Neutrophil (primary cell): ENCODE results near the gene FBXO2.
A peak's percentile ranks its signal among the peaks of the same experiment; 100 is the strongest.

Experiments
- H3K27ac ChIP-seq: fragments of 200-600 bp; sonication (generic); 2 replicates; pipeline ENCODE4 v1.5.1; 2016; ENCODE audit warnings: mild to moderate bottlenecking, moderate library complexity
- H3K27me3 ChIP-seq: fragments of 200-600 bp; sonication (generic); 2 replicates; pipeline ENCODE4 v1.6.0; 2016; ENCODE audit warnings: mild to moderate bottlenecking
- H3K36me3 ChIP-seq: fragments of 200-600 bp; sonication (generic); 2 replicates; pipeline ENCODE4 v1.5.1; 2017
- H3K4me1 ChIP-seq, 2 experiments: fragments of 200-600 bp in 1 of 2; sonication (generic) in 1 of 2; 1 replicate in 1 of 2; 2 replicates in 1 of 2; pipeline versions ENCODE4 v1.5.1 to v1.6.1; 2013 to 2016; ENCODE audit warnings: low read depth in 1 of 2, low read length in 1 of 2, mild to moderate bottlenecking in 1 of 2, moderate library complexity in 1 of 2; ENCODE audit not compliant: control insufficient read depth in 1 of 2, insufficient read depth in 1 of 2
- H3K4me3 ChIP-seq, 2 experiments: fragments of 200-600 bp in 1 of 2; sonication (generic) in 1 of 2; 1 replicate in 1 of 2; 2 replicates in 1 of 2; pipeline ENCODE4 v1.5.1; 2013 to 2016; ENCODE audit warnings: low read depth in 1 of 2, low read length in 1 of 2, mild to moderate bottlenecking in 1 of 2, moderate library complexity in 1 of 2
- H3K9me3 ChIP-seq: fragments of 200-600 bp; sonication (generic); 2 replicates; pipeline ENCODE4 v1.5.1; 2016
- CTCF ChIP-seq: fragments of 200-600 bp; sonication (generic); IDR thresholded peaks from 2 replicates; pipeline ENCODE4 v1.5.1; 2016; ENCODE audit warnings: antibody characterized with exemption

Gene FBXO2

DNA sequence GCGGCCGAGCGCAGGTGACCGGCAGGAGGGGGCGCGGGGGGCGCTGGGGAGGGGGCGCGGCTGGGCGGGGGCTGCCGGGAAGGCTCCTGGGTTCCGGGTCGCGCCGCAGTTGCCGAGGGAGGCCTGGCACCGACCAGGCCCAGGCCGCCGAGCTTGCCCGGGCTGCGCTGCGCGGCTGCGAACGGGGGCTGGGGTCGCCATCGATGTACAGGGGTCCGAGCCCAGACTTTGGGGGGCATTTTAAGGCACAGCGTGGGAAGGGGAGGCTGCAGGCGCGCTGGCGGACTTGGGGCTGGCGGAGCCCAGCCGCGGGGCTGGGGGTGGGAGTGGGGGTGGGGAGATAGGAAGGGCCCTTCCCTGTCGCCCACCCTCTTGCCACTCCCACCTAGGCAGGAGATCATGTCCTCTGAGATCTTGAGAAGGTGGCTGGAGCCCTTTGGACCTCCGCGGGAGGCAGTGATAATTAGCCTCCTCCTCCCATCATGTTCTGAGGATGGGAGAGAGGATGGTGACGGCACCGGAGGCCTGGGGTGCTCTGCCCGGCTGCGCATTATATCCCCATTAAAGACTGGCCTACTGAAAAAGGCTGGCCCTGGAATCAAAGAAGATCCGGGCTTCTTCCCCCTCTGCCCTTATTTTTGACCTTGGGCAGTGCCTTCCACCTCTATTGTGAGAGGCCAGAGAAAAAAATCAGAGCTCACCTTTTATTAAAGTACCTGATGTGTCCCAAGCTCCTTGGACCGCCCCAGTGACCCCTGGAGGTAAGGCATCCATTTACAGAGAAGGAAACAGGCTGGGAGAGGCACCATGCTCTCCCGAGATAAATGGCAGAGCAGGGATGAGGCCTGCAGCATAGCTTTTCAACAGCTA is 945 bp upstream of the FBXO2 start:
- Histone ChIP-seq H3K4me3 (peak overlapping the region; percentile 47 to 67), H3K36me3 (no peaks in the 10 kb centered on the region), H3K4me1 (peaks cover 9 to 22% of the 10 kb centered on the region in 2 experiments), H3K27me3 (peaks cover 59% of the 10 kb centered on the region), H3K27ac (no peak overlapping the region), H3K9me3 (no peaks in the 10 kb centered on the region)
- TF ChIP-seq CTCF = no peak

DNA sequence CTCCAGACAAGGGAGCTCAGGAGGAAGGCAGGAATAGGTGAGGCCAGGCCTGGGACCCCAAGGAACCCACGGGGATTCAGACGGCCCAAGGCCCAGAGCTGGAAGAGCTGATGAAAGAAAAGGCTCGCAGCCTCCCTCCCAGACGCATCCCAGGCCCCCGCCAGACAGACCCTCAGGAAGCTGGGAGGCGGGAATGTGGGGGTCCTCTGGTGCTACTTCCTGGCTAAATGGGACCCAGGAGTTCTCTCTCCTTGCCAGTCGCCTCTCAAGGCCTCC is 430 bp downstream of the FBXO2 start:
- no peaks in the 10 kb centered on the region for H3K36me3 ChIP-seq
- no peaks in the 10 kb centered on the region for H3K9me3 ChIP-seq
- no peak overlapping the region for H3K27ac ChIP-seq
- H3K4me1 ChIP-seq = peaks cover 14 to 36% of the 10 kb centered on the region in 2 experiments
- no peak for TF ChIP-seq CTCF
- H3K4me3 ChIP-seq = peak overlapping the region in 1 of 2 experiments; percentile 67
- H3K27me3 ChIP-seq = peaks cover 73% of the 10 kb centered on the region

- Histone ChIP-seq H3K4me3 (no peak overlapping the region), H3K27me3 (peaks cover 78% of the 10 kb centered on the region), H3K27ac (no peak overlapping the region), H3K4me1 (peaks cover 14 to 37% of the 10 kb centered on the region in 2 experiments), H3K9me3 (no peaks in the 10 kb centered on the region), H3K36me3 (no peaks in the 10 kb centered on the region)
- TF ChIP-seq CTCF = no peak
Measured at GRCh38 chr1:11653101-11653860, 948 bp downstream of the FBXO2 start.

DNA sequence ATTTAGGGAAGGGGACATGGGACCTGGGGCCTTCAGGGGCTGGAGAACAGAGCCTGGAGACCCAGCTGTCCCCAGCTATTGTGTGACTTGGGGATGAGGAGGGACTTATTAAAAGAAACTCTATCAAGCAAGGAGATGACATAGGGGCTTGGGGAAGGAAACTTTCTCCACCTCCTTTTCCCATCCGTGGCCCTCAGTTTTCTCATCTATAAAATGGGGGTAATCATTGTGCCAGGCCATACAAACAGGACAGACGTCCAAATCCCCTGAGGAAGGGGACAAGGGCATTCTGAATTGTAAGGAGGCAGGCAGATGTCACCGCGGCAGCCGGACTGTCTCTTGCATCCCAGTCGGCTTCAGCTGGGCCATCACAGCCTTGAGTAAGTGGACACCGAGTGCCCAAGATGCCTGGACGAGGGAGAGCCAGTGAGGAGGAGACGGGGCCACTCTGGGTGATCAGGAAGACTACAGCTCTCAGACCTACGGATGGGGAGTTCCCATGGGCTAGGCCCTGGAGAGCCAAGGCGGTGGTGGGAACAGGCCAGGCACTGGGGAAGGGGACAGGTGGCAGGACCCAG is 1.9 kb downstream of the FBXO2 start:
- Histone ChIP-seq H3K4me1 (peaks cover 14 to 37% of the 10 kb centered on the region in 2 experiments), H3K9me3 (no peaks in the 10 kb centered on the region), H3K4me3 (no peak overlapping the region), H3K27me3 (peaks cover 88% of the 10 kb centered on the region), H3K27ac (no peak overlapping the region), H3K36me3 (no peaks in the 10 kb centered on the region)
- no peak for TF ChIP-seq CTCF

- H3K4me1 ChIP-seq = peaks cover 14 to 37% of the 10 kb centered on the region in 2 experiments
- no peak for TF ChIP-seq CTCF
- no peaks in the 10 kb centered on the region for H3K9me3 ChIP-seq
- H3K36me3 ChIP-seq = no peaks in the 10 kb centered on the region
- peaks cover 93% of the 10 kb centered on the region for H3K27me3 ChIP-seq
- H3K4me3 ChIP-seq = no peak overlapping the region
- no peak overlapping the region for H3K27ac ChIP-seq
Measured at GRCh38 chr1:11651017-11651416, 3.2 kb downstream of the FBXO2 start.
